Dendritic cell treated with granulocyte-macrophage colony-stimulating factor and Interleukin-4, amounts not matched to agents 40 ng/mL and 50 ng/mL, for 4 days (primary cell): Measurements from ENCODE around the gene ZNF669.

ENCODE experiments used
- H3K27ac Mint-ChIP-seq: one replicate; pipeline ENCODE4 v1.8.0; 2022; ENCODE audit warnings: mild to moderate bottlenecking, mixed read lengths
- H3K27me3 Mint-ChIP-seq: one replicate; pipeline ENCODE4 v1.8.0; 2022; ENCODE audit warnings: mild to moderate bottlenecking, mixed read lengths
- H3K36me3 Mint-ChIP-seq: one replicate; pipeline ENCODE4 v1.8.0; 2022; ENCODE audit warnings: low read depth, mixed read lengths
- H3K4me1 Mint-ChIP-seq: one replicate; pipeline ENCODE4 v1.8.0; 2022; ENCODE audit warnings: low read depth, mixed read lengths
- H3K4me3 Mint-ChIP-seq: one replicate; pipeline ENCODE4 v1.8.0; 2022; ENCODE audit warnings: mild to moderate bottlenecking, moderate library complexity, mixed read lengths
- H3K9me3 Mint-ChIP-seq: one replicate; pipeline ENCODE4 v1.8.0; 2022; ENCODE audit warnings: mixed read lengths
- intact Hi-C: fragments of 100-400 bp; cut with micrococcal nuclease; formaldehyde crosslinking; loops from one replicate; pipeline ENCODE4 v1.15.0; 2022

The ZNF669 gene

GRCh38 chr1:247100676-247101279 is 3.4 kb downstream of the ZNF669 start:
- intact Hi-C loops = loop anchor here (10.0 kb wide), 1 partner anchor 114 kb away; no protein-coding TSS in a partner anchor
- H3K27me3 Mint-ChIP-seq = peaks cover 6% of the 10 kb centered on the region
- H3K27ac Mint-ChIP-seq = no peak overlapping the region
- no peaks in the 10 kb centered on the region for H3K4me1 Mint-ChIP-seq
- no peak overlapping the region for H3K4me3 Mint-ChIP-seq
- H3K36me3 Mint-ChIP-seq = peaks cover 77% of the 10 kb centered on the region
- peaks cover 63% of the 10 kb centered on the region for H3K9me3 Mint-ChIP-seq

- peaks cover 58% of the 10 kb centered on the region for H3K9me3 Mint-ChIP-seq
- no peak overlapping the region for H3K4me3 Mint-ChIP-seq
- no peak overlapping the region for H3K27ac Mint-ChIP-seq
- no peaks in the 10 kb centered on the region for H3K4me1 Mint-ChIP-seq
- intact Hi-C loops = no loop called here
- peaks cover 2% of the 10 kb centered on the region for H3K27me3 Mint-ChIP-seq
- H3K36me3 Mint-ChIP-seq = peaks cover 48% of the 10 kb centered on the region
Measured at GRCh38 chr1:247096958-247097357, 7.2 kb downstream of the ZNF669 start.

- H3K4me3 Mint-ChIP-seq = no peak overlapping the region
- peaks cover 44% of the 10 kb centered on the region for H3K36me3 Mint-ChIP-seq
- H3K9me3 Mint-ChIP-seq = peaks cover 54% of the 10 kb centered on the region
- intact Hi-C loops = no loop called here
- H3K4me1 Mint-ChIP-seq = no peaks in the 10 kb centered on the region
- H3K27me3 Mint-ChIP-seq = peaks cover 2% of the 10 kb centered on the region
- H3K27ac Mint-ChIP-seq = no peak overlapping the region
Measured at GRCh38 chr1:247096544-247096943, 7.6 kb downstream of the ZNF669 start.

GRCh38 chr1:247096112-247096511 is 8.0 kb downstream of the ZNF669 start:
- Mint-ChIP-seq H3K27ac (no peak overlapping the region), H3K36me3 (peaks cover 40% of the 10 kb centered on the region), H3K9me3 (peaks cover 51% of the 10 kb centered on the region), H3K4me1 (no peaks in the 10 kb centered on the region), H3K4me3 (no peak overlapping the region), H3K27me3 (peaks cover 2% of the 10 kb centered on the region)
- intact Hi-C loops = no loop called here

DNA sequence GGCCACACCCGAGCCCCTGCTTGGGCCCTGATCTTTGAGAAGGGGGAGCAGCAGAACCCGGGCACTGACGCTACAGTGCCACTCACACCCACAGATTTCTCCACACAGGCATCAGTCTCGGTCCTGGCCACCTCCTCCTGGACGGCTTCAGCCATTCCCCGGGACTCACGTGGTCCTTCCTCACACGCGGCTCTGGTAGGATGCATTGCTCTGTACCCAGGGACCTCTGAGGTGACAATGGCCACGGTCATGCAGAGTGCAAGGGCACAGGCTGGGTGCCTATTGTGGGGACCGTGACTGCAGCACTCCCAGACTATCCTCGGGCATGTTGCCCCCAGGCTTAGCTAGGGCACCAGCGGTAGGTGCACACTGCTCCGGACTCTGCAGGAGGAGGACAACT is 13.7 kb downstream of the ZNF669 start:
- intact Hi-C loops = no loop called here
- H3K4me3 Mint-ChIP-seq = no peak overlapping the region
- H3K9me3 Mint-ChIP-seq = peaks cover 14% of the 10 kb centered on the region
- H3K27ac Mint-ChIP-seq = no peak overlapping the region
- H3K36me3 Mint-ChIP-seq = no peaks in the 10 kb centered on the region
- H3K27me3 Mint-ChIP-seq = peaks cover 2% of the 10 kb centered on the region
- H3K4me1 Mint-ChIP-seq = no peaks in the 10 kb centered on the region

DNA sequence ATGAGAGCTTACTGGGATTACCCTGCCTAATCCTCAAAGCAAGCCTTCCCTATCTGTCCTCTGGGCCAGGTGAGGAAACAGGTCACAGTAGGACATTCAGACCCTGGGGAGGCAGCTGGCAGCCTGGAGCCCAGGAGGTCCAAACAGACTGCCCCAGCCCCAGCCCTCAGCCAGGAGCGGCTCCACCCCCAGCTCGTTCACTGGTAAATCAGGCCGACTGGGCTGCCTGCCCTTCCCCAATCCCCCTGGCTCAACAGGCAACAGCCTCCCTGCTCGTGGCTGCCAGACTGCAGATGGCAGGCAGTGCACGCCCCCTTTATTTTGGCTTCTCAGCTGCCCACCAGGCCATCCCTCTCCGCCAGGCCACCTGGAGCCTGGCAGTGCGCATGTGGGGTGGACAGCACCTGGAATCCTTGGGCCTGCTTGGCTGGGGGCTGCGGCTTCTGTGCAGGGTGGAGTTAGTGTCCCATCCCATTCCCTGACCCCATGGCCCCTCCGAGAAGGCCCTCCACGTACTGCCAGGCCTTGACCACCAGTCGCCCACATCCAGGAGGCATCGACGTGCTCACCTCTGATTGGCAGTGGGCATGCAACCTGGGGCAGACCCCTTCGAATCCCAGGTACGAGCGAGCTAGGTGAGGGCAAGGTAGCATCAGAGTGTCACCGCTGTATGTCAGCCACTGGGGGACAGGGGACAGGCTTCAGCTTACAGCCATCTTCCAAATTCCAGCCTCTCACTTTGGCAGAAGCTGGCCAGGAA is 14.4 kb downstream of the ZNF669 start:
- Mint-ChIP-seq H3K36me3 (no peaks in the 10 kb centered on the region), H3K27me3 (peaks cover 2% of the 10 kb centered on the region), H3K9me3 (peaks cover 19% of the 10 kb centered on the region), H3K27ac (no peak overlapping the region), H3K4me3 (no peak overlapping the region), H3K4me1 (no peaks in the 10 kb centered on the region)
- intact Hi-C loops = no loop called here

GRCh38 chr1:247088967-247089366 is 15.2 kb downstream of the ZNF669 start:
- intact Hi-C loops = no loop called here
- H3K4me1 Mint-ChIP-seq = no peaks in the 10 kb centered on the region
- H3K4me3 Mint-ChIP-seq = no peak overlapping the region
- peaks cover 2% of the 10 kb centered on the region for H3K27me3 Mint-ChIP-seq
- peaks cover 14% of the 10 kb centered on the region for H3K9me3 Mint-ChIP-seq
- no peaks in the 10 kb centered on the region for H3K36me3 Mint-ChIP-seq
- H3K27ac Mint-ChIP-seq = no peak overlapping the region

- intact Hi-C loops = no loop called here
- Mint-ChIP-seq H3K27me3 (peaks cover under 1% of the 10 kb centered on the region), H3K9me3 (peaks cover 9% of the 10 kb centered on the region), H3K27ac (no peak overlapping the region), H3K4me3 (no peak overlapping the region), H3K36me3 (no peaks in the 10 kb centered on the region), H3K4me1 (no peaks in the 10 kb centered on the region)
Measured at GRCh38 chr1:247087256-247087655, 16.9 kb downstream of the ZNF669 start.

- Mint-ChIP-seq H3K9me3 (peaks cover 9% of the 10 kb centered on the region), H3K36me3 (no peaks in the 10 kb centered on the region), H3K4me3 (no peak overlapping the region), H3K4me1 (no peaks in the 10 kb centered on the region), H3K27me3 (peaks cover 3% of the 10 kb centered on the region), H3K27ac (no peak overlapping the region)
- intact Hi-C loops = no loop called here
Measured at GRCh38 chr1:247085310-247085709, 18.8 kb downstream of the ZNF669 start.

DNA sequence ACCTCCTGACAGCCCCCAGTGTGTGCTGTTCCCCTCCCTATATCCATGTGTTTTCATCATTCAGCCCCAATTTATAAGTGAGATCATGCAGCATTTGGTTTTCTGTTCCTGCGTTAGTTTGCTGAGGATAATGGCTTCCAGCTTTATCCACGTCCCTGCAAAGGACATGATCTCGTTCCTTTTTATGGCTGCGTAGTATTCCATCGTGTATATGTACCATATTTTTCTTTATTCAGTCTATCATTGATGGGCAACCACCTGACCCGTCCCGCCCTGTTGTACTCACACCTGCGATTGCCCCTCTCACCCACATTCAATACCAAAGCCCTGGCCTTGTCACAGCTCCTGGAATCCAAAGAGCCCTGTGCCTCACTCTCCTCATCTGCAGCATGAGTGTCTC is 19.4 kb downstream of the ZNF669 start:
- intact Hi-C loops = no loop called here
- Mint-ChIP-seq H3K4me3 (no peak overlapping the region), H3K9me3 (peaks cover 9% of the 10 kb centered on the region), H3K4me1 (no peaks in the 10 kb centered on the region), H3K27ac (no peak overlapping the region), H3K36me3 (no peaks in the 10 kb centered on the region), H3K27me3 (peaks cover 3% of the 10 kb centered on the region)

DNA sequence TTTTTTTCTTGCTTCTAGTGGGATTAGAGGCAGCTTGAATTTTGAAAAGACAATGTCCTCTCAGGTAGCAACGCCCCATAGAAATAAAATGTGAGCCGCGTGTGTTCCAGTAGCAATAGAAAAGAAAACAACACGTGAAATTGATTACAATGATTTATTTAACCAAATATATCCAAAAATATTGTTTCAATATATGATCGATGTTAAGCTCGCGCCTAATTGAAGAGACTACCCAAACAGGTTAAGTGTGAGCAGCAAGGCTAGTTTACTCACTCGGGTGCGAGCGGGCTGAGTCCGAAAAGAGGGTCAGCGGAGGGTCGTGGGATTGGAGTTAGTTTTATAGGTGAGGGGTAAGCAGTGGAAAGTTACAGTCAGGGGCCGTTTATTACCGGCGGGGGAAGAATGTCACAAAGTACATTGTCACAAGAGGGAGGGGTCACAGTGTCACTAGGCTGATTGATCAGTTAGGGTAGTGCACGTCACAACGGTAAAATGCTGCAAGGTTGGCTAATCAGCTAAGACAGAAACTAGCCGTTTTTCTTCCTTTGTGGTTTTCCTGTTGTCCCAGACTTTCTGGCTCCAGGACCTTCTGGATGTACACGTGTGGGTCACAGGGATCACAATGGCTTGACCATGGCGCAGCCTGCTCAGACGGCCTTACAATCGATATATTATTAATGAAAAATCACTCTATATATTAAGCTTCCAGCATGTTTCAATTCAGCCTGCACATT is 24.8 kb downstream of the ZNF669 start:
- Mint-ChIP-seq H3K27me3 (peaks cover 6% of the 10 kb centered on the region), H3K4me3 (peak overlapping the region; percentile 97), H3K27ac (peak overlapping the region; percentile 90), H3K36me3 (peaks cover 21% of the 10 kb centered on the region), H3K4me1 (peaks cover 17% of the 10 kb centered on the region), H3K9me3 (peaks cover 17% of the 10 kb centered on the region)
- intact Hi-C loops = loop anchor here (10.0 kb wide), 1 partner anchor 155 kb away; no protein-coding TSS in a partner anchor

- intact Hi-C loops = loop anchor here (10.0 kb wide), 1 partner anchor 154 kb away; no protein-coding TSS in a partner anchor
Measured at GRCh38 chr1:247078258-247079140, 25.7 kb downstream of the ZNF669 start, which contains the start of gene ZNF670. Gene ZNF670 (minus strand): TSS chr1:247078811. CDS start chr1:247078596, 215 bp downstream.

GRCh38 chr1:247077876-247078257 is 26.3 kb downstream of the ZNF669 start:
- Mint-ChIP-seq H3K27ac (peak overlapping the region; percentile 90), H3K4me3 (peak overlapping the region; percentile 97), H3K9me3 (peaks cover 29% of the 10 kb centered on the region), H3K27me3 (peaks cover 6% of the 10 kb centered on the region), H3K4me1 (peaks cover 17% of the 10 kb centered on the region), H3K36me3 (peaks cover 28% of the 10 kb centered on the region)
- intact Hi-C loops = loop anchor here (10.0 kb wide), 1 partner anchor 153 kb away; no protein-coding TSS in a partner anchor

More at GRCh38 chr1:247078258-247079140, 25.7 kb downstream of the ZNF669 start, which contains the start of gene ZNF670:
- Mint-ChIP-seq H3K27me3 (peaks cover 6% of the 10 kb centered on the region), H3K36me3 (peaks cover 25% of the 10 kb centered on the region), H3K9me3 (peaks cover 25% of the 10 kb centered on the region), H3K27ac (peak within 1 kb of the TSS; percentile 90), H3K4me1 (peaks cover 17% of the 10 kb centered on the region), H3K4me3 (peak within 1 kb of the TSS; percentile 97)
